DMS79 treated with DMSO at 0.1 percent for 48 hours (cell line): Measurements from ENCODE around the gene ILKAP.

Source experiments
- DNase-seq: peaks from one replicate; lab custom pipeline; 2025; lab: John Stamatoyannopoulos, UW

The ILKAP gene

GRCh38 chr2:238137885-238138284 lies 65.6 kb downstream of the ILKAP start:
- DNase-seq: no peak

- no peak for DNase-seq
Measured at GRCh38 chr2:238136820-238137537, 66.5 kb downstream of the ILKAP start.

- no peak for DNase-seq
Measured at GRCh38 chr2:238135601-238136150, 67.8 kb downstream of the ILKAP start.

GRCh38 chr2:238134393-238134785 lies 69.1 kb downstream of the ILKAP start:
- DNase-seq: no peak

GRCh38 chr2:238133499-238134392 lies 69.7 kb downstream of the ILKAP start:
- DNase-seq: no peak

GRCh38 chr2:238132463-238133450 lies 70.7 kb downstream of the ILKAP start:
- DNase-seq: no peak

- DNase-seq: no peak
Measured at GRCh38 chr2:238131761-238132462, 71.6 kb downstream of the ILKAP start.

- no peak for DNase-seq
Measured at GRCh38 chr2:238130696-238131628, 72.5 kb downstream of the ILKAP start.

GRCh38 chr2:238130111-238130695 lies 73.3 kb downstream of the ILKAP start:
- DNase-seq: no peak

- no peak for DNase-seq
Measured at GRCh38 chr2:238129166-238130010, 74.1 kb downstream of the ILKAP start.

- no peak for DNase-seq
Measured at GRCh38 chr2:238128534-238129001, 74.9 kb downstream of the ILKAP start.

GRCh38 chr2:238128061-238128440 lies 75.4 kb downstream of the ILKAP start:
- DNase-seq: no peak

GRCh38 chr2:238127165-238128060 lies 76.1 kb downstream of the ILKAP start:
- DNase-seq: no peak

- DNase-seq: no peak
Measured at GRCh38 chr2:238126775-238127164, 76.7 kb downstream of the ILKAP start.

- no peak for DNase-seq
Measured at GRCh38 chr2:238126338-238126737, 77.2 kb downstream of the ILKAP start.

GRCh38 chr2:238125127-238125885 lies 78.2 kb downstream of the ILKAP start:
- DNase-seq: no peak
